CD1c-positive myeloid dendritic cell (primary cell): ENCODE measurements around the gene PLA2G12A.
A peak's percentile ranks its signal among the peaks of the same experiment; 100 is the strongest.

ENCODE experiments used
- DNase-seq: peaks from one replicate; pipeline ENCODE4 v3.0.0-alpha.2; 2016; ENCODE audit errors: extremely low spot score

PLA2G12A gene

GRCh38 chr4:109729718-109730618 lies at the start of gene PLA2G12A:
TSS of gene PLA2G12A (minus strand) at chr4:109730070. CDS start at chr4:109729809, 261 bp downstream.
- peak; percentile 67 for DNase-seq

- no peak for DNase-seq
Observed at GRCh38 chr4:109764789-109765402, 35.0 kb upstream of the PLA2G12A start.

GRCh38 chr4:109764376-109764775 lies 34.5 kb upstream of the PLA2G12A start:
- DNase-seq: no peak

GRCh38 chr4:109760682-109761081 lies 30.8 kb upstream of the PLA2G12A start:
- DNase-seq: no peak

GRCh38 chr4:109755656-109756055 lies 25.8 kb upstream of the PLA2G12A start:
- DNase-seq: no peak

GRCh38 chr4:109754093-109754857 lies 24.4 kb upstream of the PLA2G12A start:
- no peak for DNase-seq

GRCh38 chr4:109752525-109752924 lies 22.7 kb upstream of the PLA2G12A start:
- no peak for DNase-seq

- DNase-seq: no peak
Observed at GRCh38 chr4:109751852-109752251, 22.0 kb upstream of the PLA2G12A start.

- no peak for DNase-seq
Observed at GRCh38 chr4:109750652-109751244, 20.9 kb upstream of the PLA2G12A start.

- DNase-seq: no peak
Observed at GRCh38 chr4:109749388-109750082, 19.7 kb upstream of the PLA2G12A start.

- DNase-seq: no peak
Observed at GRCh38 chr4:109748114-109748513, 18.2 kb upstream of the PLA2G12A start.

- no peak for DNase-seq
Observed at GRCh38 chr4:109746728-109747127, 16.9 kb upstream of the PLA2G12A start.

GRCh38 chr4:109745830-109746229 lies 16.0 kb upstream of the PLA2G12A start:
- DNase-seq: no peak

GRCh38 chr4:109739547-109739946 lies 9.7 kb upstream of the PLA2G12A start:
- DNase-seq: no peak

- no peak for DNase-seq
Observed at GRCh38 chr4:109738104-109738872, 8.4 kb upstream of the PLA2G12A start.

GRCh38 chr4:109735566-109736365 lies 5.9 kb upstream of the PLA2G12A start:
- DNase-seq: no peak

- no peak for DNase-seq
Observed at GRCh38 chr4:109733728-109734127, 3.9 kb upstream of the PLA2G12A start.

GRCh38 chr4:109730619-109731545 lies 1.0 kb upstream of the PLA2G12A start:
- no peak for DNase-seq
